Activated CD8-positive, alpha-beta T cell treated with anti-CD3 and anti-CD28 coated beads for 36 hours (primary cell): ENCODE data around the gene DNAH6. TPM values are rescaled to one million over a fixed set of nuclear protein-coding genes. Genes with fewer than 3 reads are reported as not detected.
A peak's percentile ranks its signal among the peaks of the same experiment; 100 is the strongest.

Experiments
- ATAC-seq: fragments of 200-7000 bp; cut with Tn5 transposase; one replicate; pipeline ENCODE4 v1.10.0; 2021; ENCODE audit warnings: mild to moderate bottlenecking, moderate library complexity
- CTCF ChIA-PET: fragments of 350-600 bp; sonication (Branson Sonifier 250); formaldehyde crosslinking; loops from one replicate; lab custom pipeline; 2021; ENCODE audit warnings: antibody characterized with exemption; lab: Charles Lee
- POLR2A ChIA-PET: fragments of 350-600 bp; sonication (Branson Sonifier 250); formaldehyde crosslinking; loops from one replicate; lab custom pipeline; 2021; ENCODE audit warnings: antibody characterized with exemption; lab: Charles Lee
- DNase-seq: peaks from one replicate; pipeline ENCODE4 v3.0.0-alpha.2; 2020
- H3K27ac Mint-ChIP-seq: one replicate; pipeline ENCODE4 v1.8.0; 2021; ENCODE audit warnings: mild to moderate bottlenecking, mixed read lengths
- H3K27me3 Mint-ChIP-seq: one replicate; pipeline ENCODE4 v1.8.0; 2021; ENCODE audit warnings: mixed read lengths
- H3K36me3 Mint-ChIP-seq: one replicate; pipeline ENCODE4 v1.8.0; 2021; ENCODE audit warnings: low read depth, mixed read lengths
- H3K4me1 Mint-ChIP-seq: one replicate; pipeline ENCODE4 v1.8.0; 2021; ENCODE audit warnings: low read depth, mixed read lengths
- H3K4me3 Mint-ChIP-seq: one replicate; pipeline ENCODE4 v1.8.0; 2021; ENCODE audit warnings: mild to moderate bottlenecking, moderate library complexity, mixed read lengths
- H3K9me3 Mint-ChIP-seq: one replicate; pipeline ENCODE4 v1.8.0; 2021; ENCODE audit warnings: mixed read lengths
- CTCF ChIP-seq: fragments of 200-600 bp; IDR thresholded peaks from one replicate; pipeline ENCODE4 v1.8.0; 2022; ENCODE audit warnings: antibody characterized with exemption, mild to moderate bottlenecking
- intact Hi-C: fragments of 100-400 bp; cut with micrococcal nuclease; formaldehyde crosslinking; loops from one replicate; pipeline ENCODE4 v1.10.0; 2022
- total RNA-seq, 2 experiments: library from RNA; stranded (reverse); gene quantifications; one replicate each; pipeline ENCODE4 v1.2.3, GENCODE V29; 2021

DNAH6 gene
- total RNA-seq, 2 experiments from 2014 or later = 0.90 to 1.3 TPM

GRCh38 chr2:84646514-84646913 is 130.2 kb downstream of the DNAH6 start:
- no peak for TF ChIP-seq CTCF

GRCh38 chr2:84647267-84647666 is 131.0 kb downstream of the DNAH6 start:
- intact Hi-C loops = no loop called here
- TF ChIP-seq CTCF = no peak
- Mint-ChIP-seq H3K4me3 (no peak overlapping the region), H3K27ac (no peak overlapping the region), H3K27me3 (no peaks in the 10 kb centered on the region), H3K4me1 (peaks cover 56% of the 10 kb centered on the region), H3K36me3 (peaks cover 8% of the 10 kb centered on the region), H3K9me3 (peaks cover 18% of the 10 kb centered on the region)
- DNase-seq (no peak), ATAC-seq (peak; percentile 45)
- CTCF ChIA-PET = interaction anchor here (1.0 kb wide), 1 partner anchor 279 kb away, joined by 3 read pairs; no protein-coding TSS in a partner anchor
- POLR2A ChIA-PET = no interaction called here

More at GRCh38 chr2:84646514-84646913, 130.2 kb downstream of the DNAH6 start:
- Mint-ChIP-seq H3K9me3 (peaks cover 19% of the 10 kb centered on the region), H3K27ac (no peak overlapping the region), H3K36me3 (peaks cover 9% of the 10 kb centered on the region), H3K27me3 (no peaks in the 10 kb centered on the region), H3K4me3 (no peak overlapping the region), H3K4me1 (peaks cover 49% of the 10 kb centered on the region)
- POLR2A ChIA-PET = no interaction called here
- intact Hi-C loops = no loop called here
- CTCF ChIA-PET = interaction anchor here (1.0 kb wide), 1 partner anchor 280 kb away, joined by 3 read pairs; no protein-coding TSS in a partner anchor
- ATAC-seq (no peak), DNase-seq (no peak)

- peaks cover 17% of the 10 kb centered on the region for H3K9me3 Mint-ChIP-seq
- H3K4me1 Mint-ChIP-seq = peaks cover 71% of the 10 kb centered on the region
- intact Hi-C loops = no loop called here
- H3K4me3 Mint-ChIP-seq = no peak overlapping the region
- H3K27ac Mint-ChIP-seq = peak overlapping the region; percentile 19
- no peaks in the 10 kb centered on the region for H3K27me3 Mint-ChIP-seq
- peaks cover 16% of the 10 kb centered on the region for H3K36me3 Mint-ChIP-seq
- ChIA-PET CTCF (interaction anchor here (1.0 to 3.0 kb wide), 3 partner anchors 10 to 277 kb away, joined by 3 to 10 read pairs (median 4); no protein-coding TSS in a partner anchor), POLR2A (interaction anchor here (1.1 kb wide), 1 partner anchor 202 kb away, joined by 3 read pairs; no protein-coding TSS in a partner anchor)
- no peak for TF ChIP-seq CTCF
- ATAC-seq (peak; percentile 48), DNase-seq (no peak)
Measured at GRCh38 chr2:84649058-84649457, 132.8 kb downstream of the DNAH6 start.

GRCh38 chr2:84649487-84650142 is 133.3 kb downstream of the DNAH6 start:
- H3K27me3 Mint-ChIP-seq = no peaks in the 10 kb centered on the region
- TF ChIP-seq CTCF = no peak
- ChIA-PET CTCF (interaction anchor here (0.9 to 3.0 kb wide), 5 partner anchors 9 to 276 kb away, joined by 3 to 10 read pairs (median 4); no protein-coding TSS in a partner anchor), POLR2A (interaction anchor here (0.7 kb wide), 1 partner anchor 222 kb away, joined by 3 read pairs; no protein-coding TSS in a partner anchor)
- DNase-seq (no peak), ATAC-seq (peak; percentile 43)
- H3K9me3 Mint-ChIP-seq = peaks cover 17% of the 10 kb centered on the region
- peak overlapping the region; percentile 26 for H3K27ac Mint-ChIP-seq
- H3K4me3 Mint-ChIP-seq = peak overlapping the region; percentile 3
- H3K4me1 Mint-ChIP-seq = peaks cover 77% of the 10 kb centered on the region
- intact Hi-C loops = no loop called here
- peaks cover 19% of the 10 kb centered on the region for H3K36me3 Mint-ChIP-seq

- CTCF ChIA-PET = interaction anchor here (0.9 to 1.9 kb wide), 2 partner anchors 230 to 274 kb away, joined by 5 to 8 read pairs; no protein-coding TSS in a partner anchor
- DNase-seq (no peak), ATAC-seq (no peak)
- peaks cover 75% of the 10 kb centered on the region for H3K4me1 Mint-ChIP-seq
- H3K27me3 Mint-ChIP-seq = no peaks in the 10 kb centered on the region
- POLR2A ChIA-PET = no interaction called here
- peak overlapping the region; percentile 66 for H3K27ac Mint-ChIP-seq
- H3K9me3 Mint-ChIP-seq = peaks cover 18% of the 10 kb centered on the region
- intact Hi-C loops = no loop called here
- TF ChIP-seq CTCF = no peak
- H3K4me3 Mint-ChIP-seq = no peak overlapping the region
- peaks cover 18% of the 10 kb centered on the region for H3K36me3 Mint-ChIP-seq
Measured at GRCh38 chr2:84652431-84652830, 136.1 kb downstream of the DNAH6 start.
